GM12878 (cell line): Measurements from ENCODE around the gene DPH7. TPM values are rescaled to one million over a fixed set of nuclear protein-coding genes. Genes with fewer than 3 reads are reported as not detected.

Experiments used
- ATAC-seq: fragments of 200-7000 bp; cut with Tn5 transposase; 3 replicates; pipeline ENCODE4 v1.9.1; 2020; ENCODE audit warnings: mild to moderate bottlenecking, moderate library complexity
- BruUV-seq: library from RNA; stranded (reverse); fragments of 400-500 nt; replicated peaks from 2 replicates; lab custom pipeline; 2021; lab: Mats Ljungman, UMichigan
- CTCF ChIA-PET: fragments of 300-600 bp; sonication (Branson Sonifier 250); formaldehyde crosslinking; extraction: SDS; loops from one replicate; lab custom pipeline; 2021; ENCODE audit warnings: inconsistent platforms; lab: Yijun Ruan, JAX
- POLR2A ChIA-PET: fragments of 350-600 bp; formaldehyde crosslinking; extraction: SDS; loops from one replicate; lab custom pipeline; 2021; ENCODE audit warnings: inconsistent platforms; lab: Charles Lee
- RAD21 ChIA-PET: fragments of 300-600 bp; sonication (Branson Sonifier 250); formaldehyde crosslinking; loops from one replicate; lab custom pipeline; 2023; ENCODE audit warnings: antibody characterized with exemption; ENCODE audit not compliant: unreplicated experiment; lab: Charles Lee
- SMC1A ChIA-PET: fragments of 300-600 bp; sonication (Branson Sonifier 250); formaldehyde crosslinking; loops from one replicate; lab custom pipeline; 2023; ENCODE audit not compliant: unreplicated experiment, uncharacterized antibody; lab: Charles Lee
- DNase-seq: peaks from one replicate; pipeline ENCODE4 v3.0.0-alpha.2; 2011; ENCODE audit warnings: low read depth, low spot score
- FAIRE-seq: peaks from 3 replicates; lab custom pipeline; 2011; peaks lifted over from hg19 to GRCh38; lab: Jason Lieb, UNC
- H2AFZ ChIP-seq: 2 replicates; pipeline ENCODE4 v1.6.0; 2011; ENCODE audit warnings: low read depth, low read length, control low read depth; ENCODE audit not compliant: control insufficient read depth
- H3K27ac ChIP-seq: 2 replicates; pipeline ENCODE4 v1.5.1; 2011; ENCODE audit warnings: control low read depth; ENCODE audit not compliant: control insufficient read depth, insufficient read depth
- H3K27me3 ChIP-seq, 2 experiments: replicated peaks in 1 of 2; 2 replicates each; pipeline versions ENCODE4 v1.6.0 to v1.6.1; 2011; ENCODE audit warnings: low read length in 1 of 2; ENCODE audit not compliant: control insufficient read depth in 2 of 2, insufficient read depth in 2 of 2
- H3K36me3 ChIP-seq, 2 experiments: 2 replicates each; pipeline ENCODE4 v1.5.1; 2011; ENCODE audit warnings: low read length in 1 of 2; ENCODE audit not compliant: control insufficient read depth in 2 of 2, insufficient read depth in 2 of 2
- H3K4me1 ChIP-seq: 2 replicates; pipeline ENCODE4 v1.6.1; 2011; ENCODE audit warnings: mild to moderate bottlenecking, low read length, moderate library complexity, mixed read lengths; ENCODE audit not compliant: control insufficient read depth, insufficient read depth
- H3K4me2 ChIP-seq: 2 replicates; pipeline ENCODE4 v1.6.0; 2011; ENCODE audit warnings: control low read depth; ENCODE audit not compliant: control insufficient read depth, insufficient read depth
- H3K4me3 ChIP-seq: fragments of 200-600 bp; sonication (generic); 2 replicates; pipeline ENCODE4 v1.5.1; 2016
- H3K79me2 ChIP-seq: 2 replicates; pipeline ENCODE4 v1.6.0; 2011; ENCODE audit warnings: low read length; ENCODE audit not compliant: control insufficient read depth, insufficient read depth
- H3K9ac ChIP-seq: 2 replicates; pipeline ENCODE4 v1.8.0; 2011; ENCODE audit warnings: low read length, control low read depth, mixed read lengths; ENCODE audit not compliant: control insufficient read depth, insufficient read depth
- H3K9me3 ChIP-seq: replicated peaks from 3 replicates; pipeline ENCODE4 v1.5.1; 2011; ENCODE audit warnings: mild to moderate bottlenecking, low read length; ENCODE audit not compliant: control insufficient read depth, insufficient read depth
- H4K20me1 ChIP-seq: 2 replicates; pipeline ENCODE4 v1.6.0; 2011; ENCODE audit not compliant: control insufficient read depth, insufficient read depth
- BACH1 ChIP-seq: fragments of 450-650 bp; IDR thresholded peaks from 2 replicates; pipeline ENCODE4 v1.6.1; 2017; ENCODE audit warnings: mild to moderate bottlenecking, borderline replicate concordance
- BCL11A ChIP-seq: IDR thresholded peaks from 2 replicates; pipeline ENCODE4 v1.6.1; 2011; ENCODE audit warnings: low read depth, low read length
- DPF2 ChIP-seq: fragments of 450-650 bp; IDR thresholded peaks from 2 replicates; pipeline ENCODE4 v1.6.1; 2017; ENCODE audit warnings: mild to moderate bottlenecking
- EZH2 ChIP-seq: IDR thresholded peaks from 2 replicates; pipeline ENCODE4 v1.6.1; 2012; ENCODE audit warnings: low read depth, mild to moderate bottlenecking, control low read depth, inconsistent platforms, low read length, borderline replicate concordance; ENCODE audit not compliant: control insufficient read depth
- GABPA ChIP-seq: IDR thresholded peaks from 2 replicates; pipeline ENCODE4 v1.6.1; 2014; ENCODE audit warnings: antibody characterized with exemption, low read depth, mild to moderate bottlenecking, inconsistent platforms
- GATAD2B ChIP-seq: fragments of 450-650 bp; conservative IDR thresholded peaks from 2 replicates; pipeline ENCODE4 v1.6.1; 2017; ENCODE audit warnings: low read depth, mild to moderate bottlenecking, moderate library complexity
- HDAC6 ChIP-seq: fragments of 200-600 bp; sonication (generic); IDR thresholded peaks from one replicate; pipeline ENCODE4 v1.8.0; 2017; ENCODE audit warnings: antibody characterized with exemption; ENCODE audit not compliant: unreplicated experiment
- IKZF1 ChIP-seq: fragments of 450-650 bp; conservative IDR thresholded peaks from 2 replicates; pipeline ENCODE4 v1.6.1; 2017; ENCODE audit warnings: antibody characterized with exemption, mild to moderate bottlenecking
- LARP7 ChIP-seq: fragments of 450-650 bp; IDR thresholded peaks from 2 replicates; pipeline ENCODE4 v1.6.1; 2017; ENCODE audit warnings: mild to moderate bottlenecking
- NKRF ChIP-seq: fragments of 450-650 bp; conservative IDR thresholded peaks from 2 replicates; pipeline ENCODE4 v1.6.1; 2017; ENCODE audit warnings: mild to moderate bottlenecking, moderate library complexity
- NR2F1 ChIP-seq: fragments of 450-650 bp; conservative IDR thresholded peaks from 2 replicates; pipeline ENCODE4 v1.6.1; 2017; ENCODE audit warnings: mild to moderate bottlenecking
- RB1 ChIP-seq: fragments of 450-650 bp; formaldehyde crosslinking; IDR thresholded peaks from 2 replicates; pipeline ENCODE4 v1.6.1; 2017; ENCODE audit warnings: mild to moderate bottlenecking, borderline replicate concordance
- ZNF217 ChIP-seq: fragments of 450-650 bp; IDR thresholded peaks from 2 replicates; pipeline ENCODE4 v1.6.1; 2017; ENCODE audit warnings: antibody characterized with exemption, mild to moderate bottlenecking
- WGBS: methylation state at CpG from one replicate; pipeline ENCODE4 v1.1.6; 2016; ENCODE audit warnings: low lambda C conversion rate; ENCODE audit not compliant: insufficient replicate concordance, insufficient coverage; ENCODE audit errors: missing lambda C conversion rate; 5-methylcytosine and 5-hydroxymethylcytosine counted together
- in situ Hi-C: fragments of 300-500 bp; cut with MboI; formaldehyde crosslinking; loops from 9 replicates; pipeline ENCODE4 v1.14.3; 2018; ENCODE audit warnings: mixed read lengths
- intact Hi-C: fragments of 100-400 bp; cut with micrococcal nuclease; formaldehyde crosslinking; loops from one replicate; pipeline ENCODE4 v1.14.2; 2022; ENCODE audit not compliant: unreplicated experiment
- polyA plus RNA-seq, 11 experiments: library from polyadenylated mRNA; depleted of rRNA in 4 of 11; unstranded in 6 of 11; stranded (reverse) in 5 of 11; fragments of >200 nt; fragmentation: Nextera tagmentation in 4 of 11; fragmentation: Illumina TruSeq in 1 of 11; extraction: Ambion mirVana in 4 of 11; extraction: Trizol in 1 of 11; gene quantifications; 1 replicate in 1 of 11; 2 replicates in 10 of 11; pipeline versions ENCODE4 v1.2.1 to v1.2.3, GENCODE V29; 2011 to 2016; ENCODE audit warnings: inconsistent platforms in 2 of 11, missing spikeins in 2 of 11, low read depth in 1 of 11
- total RNA-seq, 4 experiments: library from RNA; depleted of rRNA in 3 of 4; stranded (reverse); fragments of >200 nt in 3 of 4; fragmentation: Illumina TruSeq in 1 of 4; extraction: Trizol in 1 of 4; gene quantifications; 2 replicates each; pipeline versions ENCODE4 v1.2.1 to v1.2.3, GENCODE V29; 2013 to 2021
- TF ChIP-seq, protein P1 (sequence below): IDR thresholded peaks from 2 replicates; pipeline ENCODE4 v1.6.1; 2012; ENCODE audit warnings: low read depth, low read length, improper control_type of control experiment

Gene DPH7
- total and polyA plus RNA-seq, 10 of the 15 experiments (the other 5 are each of a cell fraction or from before 2014, with no cell fraction given): 8.7 to 40.0 (median 28.1) TPM

DNA sequence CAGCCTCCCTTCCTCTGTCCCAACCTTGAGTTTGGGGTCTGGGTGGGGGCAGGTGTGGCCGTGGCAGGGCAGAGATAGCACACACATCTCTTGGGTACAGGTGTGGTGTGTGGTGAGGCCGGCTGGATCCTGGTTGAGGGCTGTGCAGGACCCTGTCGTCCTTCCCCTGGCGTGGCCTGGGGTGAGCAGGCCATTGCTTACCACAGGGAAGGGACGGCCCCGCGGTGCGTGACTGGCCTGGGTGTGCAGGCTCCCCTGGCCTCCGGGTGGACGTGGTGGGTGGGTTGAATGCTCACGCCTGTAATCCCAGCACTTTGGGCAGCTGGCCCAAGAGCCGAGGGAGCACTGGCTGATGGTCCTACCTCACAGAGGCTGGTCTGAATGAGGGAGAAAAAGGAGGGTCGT lies 28.0 kb upstream of the DPH7 start:
- ChIA-PET SMC1A (no interaction called here), CTCF (no interaction called here), RAD21 (no interaction called here), POLR2A (no interaction called here)
- intact Hi-C loops: no loop called here
- Histone ChIP-seq H3K36me3 (no peaks in the 10 kb centered on the region), H2AFZ (no peak overlapping the region), H3K4me2 (peak overlapping the region; percentile 94), H3K9me3 (no peaks in the 10 kb centered on the region), H3K4me3 (peak overlapping the region; percentile 76), H3K9ac (no peak overlapping the region; the same call in 1 of the 2 replicates), H3K79me2 (peaks cover 4% of the 10 kb centered on the region), H3K27me3 (no peaks in the 10 kb centered on the region), H3K4me1 (peaks cover 11% of the 10 kb centered on the region), H4K20me1 (no peaks in the 10 kb centered on the region; the same call in 1 of the 2 replicates), H3K27ac (no peak overlapping the region)
- WGBS: 79% methylated on average over 13 of the region's 13 CpGs
- FAIRE-seq (no peak), DNase-seq (no peak), ATAC-seq (no peak)
- BruUV-seq: no TSS peak
- in situ Hi-C loops: no loop called here
- no peak for TF ChIP-seq RB1

DNA sequence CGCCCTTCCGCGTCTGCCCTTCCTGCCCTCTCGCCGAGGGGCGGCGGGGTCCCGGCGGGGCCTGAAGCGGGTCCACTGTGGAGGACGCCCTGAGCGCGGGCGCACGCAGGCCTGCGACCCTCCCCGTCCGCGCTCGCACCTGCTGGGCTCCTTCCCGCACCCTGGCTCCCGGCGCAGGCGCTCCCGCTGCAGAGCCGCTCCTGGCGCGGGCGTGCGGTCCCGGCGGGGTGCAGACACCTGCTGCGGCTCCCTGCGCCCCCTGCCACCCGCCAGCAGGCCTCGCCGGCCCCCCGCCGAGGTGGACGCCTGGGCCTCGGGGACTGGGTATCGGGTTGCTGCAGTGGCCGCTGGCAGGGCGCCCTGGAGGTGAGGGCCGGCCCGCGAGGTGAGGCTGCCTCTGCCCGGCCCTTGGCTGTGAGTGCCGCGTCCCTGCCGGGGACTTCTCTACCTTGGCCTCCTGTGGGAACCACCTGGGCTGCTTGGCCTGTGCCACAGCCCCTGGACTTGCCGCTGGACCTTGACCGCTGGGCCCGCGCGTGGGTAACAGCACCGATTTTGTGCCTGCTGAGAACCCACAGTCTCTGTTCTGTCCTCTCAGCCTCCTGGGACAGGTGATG lies 27.4 kb upstream of the DPH7 start:
- ChIA-PET RAD21 (no interaction called here), POLR2A (no interaction called here), CTCF (no interaction called here), SMC1A (no interaction called here)
- under 1% methylated on average over 45 of the region's 57 CpGs for WGBS
- no TSS peak for BruUV-seq
- intact Hi-C loops: no loop called here
- no peaks in the 10 kb centered on the region for H3K9me3 ChIP-seq
- H3K36me3 ChIP-seq: no peaks in the 10 kb centered on the region
- peak overlapping the region; percentile 63 for H3K9ac ChIP-seq
- peak overlapping the region; percentile 82 for H2AFZ ChIP-seq
- H3K4me1 ChIP-seq: peaks cover 11% of the 10 kb centered on the region
- H3K4me3 ChIP-seq: peak overlapping the region; percentile 76
- ATAC-seq (peak; percentile 31), DNase-seq (no peak), FAIRE-seq (no peak)
- TF ChIP-seq BACH1 (0 out of 2 replicates have a peak, but pooled peaks have one; percentile 2), BCL11A (no peak), LARP7 (peak; percentile 68; the same call in 1 of the 2 replicates), ZNF217 (no peak), IKZF1 (peak; percentile 49), HDAC6 (peak; percentile 48), NKRF (0 out of 2 replicates have a peak, but pooled peaks have one; percentile 12), DPF2 (0 out of 2 replicates have a peak, but pooled peaks have one; percentile 33), EZH2 (no peak), GABPA (no peak), NR2F1 (peak; percentile 52), GATAD2B (peak; percentile 85)
- TF ChIP-seq, protein P1, sequence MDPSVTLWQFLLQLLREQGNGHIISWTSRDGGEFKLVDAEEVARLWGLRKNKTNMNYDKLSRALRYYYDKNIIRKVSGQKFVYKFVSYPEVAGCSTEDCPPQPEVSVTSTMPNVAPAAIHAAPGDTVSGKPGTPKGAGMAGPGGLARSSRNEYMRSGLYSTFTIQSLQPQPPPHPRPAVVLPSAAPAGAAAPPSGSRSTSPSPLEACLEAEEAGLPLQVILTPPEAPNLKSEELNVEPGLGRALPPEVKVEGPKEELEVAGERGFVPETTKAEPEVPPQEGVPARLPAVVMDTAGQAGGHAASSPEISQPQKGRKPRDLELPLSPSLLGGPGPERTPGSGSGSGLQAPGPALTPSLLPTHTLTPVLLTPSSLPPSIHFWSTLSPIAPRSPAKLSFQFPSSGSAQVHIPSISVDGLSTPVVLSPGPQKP: 0 out of 2 replicates have a peak, but pooled peaks have one; percentile 15
- no peaks in the 10 kb centered on the region for H3K27me3 ChIP-seq
- in situ Hi-C loops: no loop called here
- H3K27ac ChIP-seq: peak overlapping the region; percentile 35; the same call in 1 of the 2 replicates
- no peaks in the 10 kb centered on the region; the same call in 1 of the 2 replicates for H4K20me1 ChIP-seq
- peak overlapping the region; percentile 94 for H3K4me2 ChIP-seq
- H3K79me2 ChIP-seq: peaks cover 4% of the 10 kb centered on the region
